HepG2 (cell line): Measurements from ENCODE around the gene PIBF1.

ENCODE experiments used
- ARID2 ChIP-seq: sonication (generic); formaldehyde crosslinking; IDR thresholded peaks from 2 replicates; pipeline ENCODE4 v1.8.1; 2022; ENCODE audit warnings: mild to moderate bottlenecking, missing genetic modification reagents, borderline replicate concordance
- EZH2 ChIP-seq: conservative IDR thresholded peaks from 2 replicates; pipeline ENCODE4 v1.6.1; 2012; ENCODE audit warnings: mild to moderate bottlenecking, low read depth, low read length, moderate library complexity
- FOXA1 ChIP-seq, 2 experiments: fragments of 450-650 bp in 1 of 2; sonication (generic) in 1 of 2; formaldehyde crosslinking in 1 of 2; IDR thresholded peaks; 2 replicates each; pipeline versions ENCODE4 v1.4.0 to v1.6.1; 2016 to 2020; ENCODE audit warnings: missing genetic modification reagents in 1 of 2
- HDAC2 ChIP-seq: sonication (generic); formaldehyde crosslinking; IDR thresholded peaks from 2 replicates; pipeline ENCODE4 v1.4.0; 2020; ENCODE audit warnings: missing genetic modification reagents
- POLR2A ChIP-seq, 2 experiments: IDR thresholded peaks; 2 replicates each; pipeline ENCODE4 v1.6.1; 2011; ENCODE audit warnings: low read depth in 2 of 2, low read length in 2 of 2, mild to moderate bottlenecking in 1 of 2, moderate library complexity in 1 of 2; ENCODE audit not compliant: insufficient read depth in 1 of 2
- RELA ChIP-seq: sonication (generic); formaldehyde crosslinking; IDR thresholded peaks from 2 replicates; pipeline ENCODE4 v1.4.0; 2020; ENCODE audit warnings: missing genetic modification reagents
- RNF2 ChIP-seq: fragments of 450-650 bp; conservative IDR thresholded peaks from 2 replicates; pipeline ENCODE4 v1.6.1; 2016; ENCODE audit warnings: low read depth
- ZFP37 ChIP-seq: sonication (generic); formaldehyde crosslinking; IDR thresholded peaks from 2 replicates; pipeline ENCODE4 v1.4.0; 2020; ENCODE audit warnings: missing genetic modification reagents, borderline replicate concordance
- TF ChIP-seq, protein P1 (sequence below): sonication (generic); formaldehyde crosslinking; IDR thresholded peaks from 2 replicates; pipeline ENCODE4 v1.4.0; 2020; ENCODE audit warnings: missing genetic modification reagents, borderline replicate concordance
- TF ChIP-seq, protein P2 (sequence below): sonication (generic); formaldehyde crosslinking; conservative IDR thresholded peaks from 2 replicates; pipeline ENCODE4 v1.4.0; 2020; ENCODE audit warnings: missing genetic modification reagents
- TF ChIP-seq, protein P3 (sequence below): sonication (generic); formaldehyde crosslinking; IDR thresholded peaks from 2 replicates; pipeline ENCODE4 v1.8.0; 2022; ENCODE audit warnings: low read depth, missing genetic modification reagents

DNA sequence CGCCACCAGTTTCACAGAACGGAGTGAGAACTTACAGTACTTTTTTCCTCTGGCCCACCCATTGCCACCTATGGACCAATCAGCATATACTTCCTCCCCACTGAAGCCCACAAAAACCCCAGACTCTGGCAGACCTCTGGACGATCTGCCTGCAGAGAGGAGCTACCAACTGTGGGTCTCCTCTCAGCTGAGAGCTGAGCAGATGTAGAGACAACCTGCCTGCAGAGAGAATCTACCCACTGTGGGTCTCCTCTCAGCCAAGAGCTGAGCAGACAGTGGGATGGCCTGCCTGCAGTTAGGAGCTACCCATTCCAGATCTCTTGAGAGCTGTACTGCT is 69.7 kb downstream of the PIBF1 start:
- TF ChIP-seq, protein P1, sequence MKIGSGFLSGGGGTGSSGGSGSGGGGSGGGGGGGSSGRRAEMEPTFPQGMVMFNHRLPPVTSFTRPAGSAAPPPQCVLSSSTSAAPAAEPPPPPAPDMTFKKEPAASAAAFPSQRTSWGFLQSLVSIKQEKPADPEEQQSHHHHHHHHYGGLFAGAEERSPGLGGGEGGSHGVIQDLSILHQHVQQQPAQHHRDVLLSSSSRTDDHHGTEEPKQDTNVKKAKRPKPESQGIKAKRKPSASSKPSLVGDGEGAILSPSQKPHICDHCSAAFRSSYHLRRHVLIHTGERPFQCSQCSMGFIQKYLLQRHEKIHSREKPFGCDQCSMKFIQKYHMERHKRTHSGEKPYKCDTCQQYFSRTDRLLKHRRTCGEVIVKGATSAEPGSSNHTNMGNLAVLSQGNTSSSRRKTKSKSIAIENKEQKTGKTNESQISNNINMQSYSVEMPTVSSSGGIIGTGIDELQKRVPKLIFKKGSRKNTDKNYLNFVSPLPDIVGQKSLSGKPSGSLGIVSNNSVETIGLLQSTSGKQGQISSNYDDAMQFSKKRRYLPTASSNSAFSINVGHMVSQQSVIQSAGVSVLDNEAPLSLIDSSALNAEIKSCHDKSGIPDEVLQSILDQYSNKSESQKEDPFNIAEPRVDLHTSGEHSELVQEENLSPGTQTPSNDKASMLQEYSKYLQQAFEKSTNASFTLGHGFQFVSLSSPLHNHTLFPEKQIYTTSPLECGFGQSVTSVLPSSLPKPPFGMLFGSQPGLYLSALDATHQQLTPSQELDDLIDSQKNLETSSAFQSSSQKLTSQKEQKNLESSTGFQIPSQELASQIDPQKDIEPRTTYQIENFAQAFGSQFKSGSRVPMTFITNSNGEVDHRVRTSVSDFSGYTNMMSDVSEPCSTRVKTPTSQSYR (CRISPR knock-in tag): no peak
- TF ChIP-seq RNF2 (no peak), EZH2 (no peak), POLR2A (IDR thresholded peaks at IDR 0.05; ENCODE audit: insufficient read depth in 1 of 2, low read depth in 2 of 2, low read length in 2 of 2) (no peak), HDAC2 (CRISPR knock-in tag) (no peak), ZFP37 (CRISPR knock-in tag) (no peak), ARID2 (no peak), FOXA1 (IDR thresholded peaks at IDR 0.05) (no peak), FOXA1 (CRISPR knock-in tag; IDR thresholded peaks at IDR 0.05) (no peak), RELA (CRISPR knock-in tag) (no peak)
- TF ChIP-seq, protein P2, sequence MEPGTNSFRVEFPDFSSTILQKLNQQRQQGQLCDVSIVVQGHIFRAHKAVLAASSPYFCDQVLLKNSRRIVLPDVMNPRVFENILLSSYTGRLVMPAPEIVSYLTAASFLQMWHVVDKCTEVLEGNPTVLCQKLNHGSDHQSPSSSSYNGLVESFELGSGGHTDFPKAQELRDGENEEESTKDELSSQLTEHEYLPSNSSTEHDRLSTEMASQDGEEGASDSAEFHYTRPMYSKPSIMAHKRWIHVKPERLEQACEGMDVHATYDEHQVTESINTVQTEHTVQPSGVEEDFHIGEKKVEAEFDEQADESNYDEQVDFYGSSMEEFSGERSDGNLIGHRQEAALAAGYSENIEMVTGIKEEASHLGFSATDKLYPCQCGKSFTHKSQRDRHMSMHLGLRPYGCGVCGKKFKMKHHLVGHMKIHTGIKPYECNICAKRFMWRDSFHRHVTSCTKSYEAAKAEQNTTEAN (CRISPR knock-in tag): no peak
- TF ChIP-seq, protein P3, sequence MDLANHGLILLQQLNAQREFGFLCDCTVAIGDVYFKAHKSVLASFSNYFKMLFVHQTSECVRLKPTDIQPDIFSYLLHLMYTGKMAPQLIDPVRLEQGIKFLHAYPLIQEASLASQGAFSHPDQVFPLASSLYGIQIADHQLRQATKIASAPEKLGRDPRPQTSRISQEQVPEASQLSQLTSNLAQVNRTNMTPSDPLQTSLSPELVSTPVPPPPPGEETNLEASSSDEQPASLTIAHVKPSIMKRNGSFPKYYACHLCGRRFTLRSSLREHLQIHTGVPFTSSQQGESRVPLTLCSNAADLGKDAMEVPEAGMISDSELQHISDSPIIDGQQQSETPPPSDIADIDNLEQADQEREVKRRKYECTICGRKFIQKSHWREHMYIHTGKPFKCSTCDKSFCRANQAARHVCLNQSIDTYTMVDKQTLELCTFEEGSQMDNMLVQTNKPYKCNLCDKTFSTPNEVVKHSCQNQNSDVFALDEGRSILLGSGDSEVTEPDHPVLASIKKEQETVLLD (CRISPR knock-in tag): no peak
